Thyroid gland (tissue), 4 donors: ENCODE data around the gene UTS2.

Experiments
- CTCF ChIP-seq, 6 experiments: fragments of 200-600 bp in 3 of 6; fragments of 450-650 bp in 3 of 6; sonication (generic) in 3 of 6; IDR thresholded peaks; one replicate each; pipeline ENCODE4 v1.5.1; 2016 to 2019; ENCODE audit warnings: antibody characterized with exemption in 6 of 6, mild to moderate bottlenecking in 2 of 6, inconsistent platforms in 1 of 6, moderate library complexity in 1 of 6
- POLR2A ChIP-seq, 2 donors: fragments of 450-650 bp; IDR thresholded peaks; one replicate each; pipeline ENCODE4 v1.6.1; 2017; ENCODE audit warnings: antibody characterized with exemption in 2 of 2, mild to moderate bottlenecking in 2 of 2, moderate library complexity in 1 of 2

GRCh38 chr1:7838714-7839113, 14.2 kb downstream of the UTS2 start:
- TF ChIP-seq CTCF (IDR thresholded peaks at IDR 0.05) (no peak), POLR2A (IDR thresholded peaks at IDR 0.05) (no peak)
